Spleen (tissue), 11 donors: Measurements from ENCODE around the gene NFATC1. TPM values are rescaled to one million over a fixed set of nuclear protein-coding genes. Genes with fewer than 3 reads are reported as not detected.

Experiments used
- DNase-seq: peaks from one replicate; pipeline ENCODE4 v3.0.0-alpha.2; 2020
- H3K27ac ChIP-seq, 8 donors: fragments of 200-600 bp; sonication (generic) in 7 of 8; 1 replicate in 4 of 8; 2 replicates in 4 of 8; pipeline versions ENCODE4 v1.5.0 to v1.8.0; 2016 to 2021; ENCODE audit warnings: inconsistent platforms in 4 of 8, mild to moderate bottlenecking in 4 of 8, moderate library complexity in 1 of 8
- H3K27me3 ChIP-seq, 7 donors: fragments of 200-600 bp; sonication (generic) in 6 of 7; replicated peaks in 1 of 7; 1 replicate in 4 of 7; 2 replicates in 3 of 7; pipeline versions ENCODE4 v1.5.0 to v1.8.0; 2016 to 2021; ENCODE audit warnings: inconsistent platforms in 3 of 7, mild to moderate bottlenecking in 1 of 7
- H3K36me3 ChIP-seq, 6 donors: fragments of 200-600 bp; sonication (generic) in 5 of 6; 1 replicate in 4 of 6; 2 replicates in 2 of 6; pipeline versions ENCODE4 v1.5.0 to v1.8.0; 2016 to 2021; ENCODE audit warnings: inconsistent platforms in 2 of 6
- H3K4me1 ChIP-seq, 6 donors: fragments of 200-600 bp; sonication (generic) in 5 of 6; 1 replicate in 3 of 6; 2 replicates in 3 of 6; pipeline versions ENCODE4 v1.5.0 to v1.8.0; 2016 to 2021; ENCODE audit warnings: inconsistent platforms in 3 of 6
- H3K4me3 ChIP-seq, 8 donors: fragments of 200-600 bp; sonication (generic) in 7 of 8; 1 replicate in 4 of 8; 2 replicates in 4 of 8; pipeline versions ENCODE4 v1.5.0 to v1.8.0; 2016 to 2021; ENCODE audit warnings: inconsistent platforms in 4 of 8, mild to moderate bottlenecking in 4 of 8, moderate library complexity in 2 of 8
- H3K9me3 ChIP-seq, 8 donors: fragments of 200-600 bp; sonication (generic) in 7 of 8; 1 replicate in 4 of 8; 2 replicates in 4 of 8; pipeline versions ENCODE4 v1.5.0 to v1.8.0; 2016 to 2021; ENCODE audit warnings: inconsistent platforms in 4 of 8
- POLR2A ChIP-seq, 3 donors: fragments of 450-650 bp; IDR thresholded peaks; one replicate each; pipeline ENCODE4 v1.5.1; 2017; ENCODE audit warnings: antibody characterized with exemption in 3 of 3, mild to moderate bottlenecking in 1 of 3
- POLR2AphosphoS5 ChIP-seq, 3 donors: sonication (generic); formaldehyde crosslinking; IDR thresholded peaks; one replicate each; pipeline ENCODE4 v1.5.1; 2017; ENCODE audit warnings: antibody characterized with exemption in 3 of 3
- WGBS, 5 donors: extraction: QIAGEN DNeasy Blood & Tissue Kit in 3 of 5; methylation state at CpG; one replicate each; pipeline versions ENCODE4 v1.1.5 to v1.1.7; 2013 to 2018; 5-methylcytosine and 5-hydroxymethylcytosine counted together
- intact Hi-C: fragments of 100-400 bp; cut with DNase I; formaldehyde crosslinking; loops from one replicate; pipeline ENCODE4 v1.15.0; 2023; ENCODE audit warnings: low total_unique reads
- polyA plus RNA-seq, 3 donors: library from polyadenylated mRNA; stranded (reverse); fragments of 200-250 nt; gene quantifications; one replicate each; pipeline ENCODE4 v1.2.1, GENCODE V29; 2013
- total RNA-seq, 7 donors: library from RNA; depleted of rRNA in 3 of 7; stranded (reverse); fragments of >200 nt in 3 of 7; fragmentation: NEBNext Ultra II Directional in 4 of 7; extraction: Animal tissue kit (Norgen Biotek cat#: 25700) in 4 of 7; gene quantifications; one replicate each; pipeline versions ENCODE4 v1.1.0 to v1.2.1, GENCODE V29; 2016 to 2021
- TF ChIP-seq, protein P1 (sequence below), 11 experiments: fragments of 200-600 bp in 7 of 11; fragments of 450-650 bp in 4 of 11; sonication (generic) in 4 of 11; IDR thresholded peaks in 8 of 11; conservative IDR thresholded peaks in 3 of 11; 1 replicate in 7 of 11; 2 replicates in 4 of 11; pipeline versions ENCODE4 v1.4.0 to v1.8.0; 2016 to 2021; ENCODE audit warnings: antibody characterized with exemption in 11 of 11, inconsistent platforms in 4 of 11, mild to moderate bottlenecking in 1 of 11
- donor health status: healthy with polysubstance abuse.
- donor health status: DM: no; HTN: no; CAD: no; lungs with moderate emphysema.
- donor health status: DM: no; HTN: no; CAD: no.
- donor health status: Bipolar disorder and iron deficiency.
- donor health status: healthy.
- donor health status: DM: no; HTN: no; CAD: no.
- donor health status: DM: yes; HTN: yes; CAD: no.

NFATC1 gene
- total and polyA plus RNA-seq, 10 donors: 20.7 to 64.9 (median 47.4) TPM

DNA sequence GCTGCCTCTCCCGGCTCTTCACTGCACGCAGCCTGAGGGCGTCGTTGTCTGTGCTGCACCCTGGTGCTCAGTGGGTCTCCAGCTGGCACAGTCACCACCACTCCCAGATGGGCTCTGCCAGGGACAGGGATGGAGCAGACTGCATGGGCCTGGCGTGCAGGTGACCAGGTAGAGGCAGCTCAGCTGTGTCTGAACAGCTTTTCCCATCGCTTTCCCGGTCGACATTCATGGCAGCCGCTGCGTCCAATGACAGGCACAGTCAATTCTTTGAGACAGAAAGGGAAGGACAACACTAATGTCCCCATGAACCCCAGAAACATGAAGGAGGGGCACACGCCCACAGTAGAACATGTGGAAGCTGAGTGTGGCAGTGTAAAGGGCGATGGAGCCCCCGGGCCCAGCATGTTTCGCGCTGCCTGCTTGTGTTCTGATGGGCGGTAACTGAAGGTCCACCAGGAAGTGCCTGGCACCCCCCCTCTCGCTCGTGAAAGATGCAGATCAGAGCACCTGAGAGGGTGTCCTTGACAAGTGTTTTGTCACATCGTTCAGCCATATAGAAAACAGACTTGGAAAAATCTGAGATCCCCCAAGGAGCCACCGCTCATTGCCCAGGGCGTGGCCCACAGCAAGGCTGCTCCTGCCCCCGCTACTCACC is 122.4 kb downstream of the NFATC1 start:
- intact Hi-C loops: no loop called here
- peaks cover 15 to 62% (median 38%) of the 10 kb centered on the region in 6 donors for H3K4me1 ChIP-seq
- TF ChIP-seq POLR2A (IDR thresholded peaks at IDR 0.05) (no peak), POLR2AphosphoS5 (IDR thresholded peaks at IDR 0.05) (no peak)
- TF ChIP-seq, protein P1, sequence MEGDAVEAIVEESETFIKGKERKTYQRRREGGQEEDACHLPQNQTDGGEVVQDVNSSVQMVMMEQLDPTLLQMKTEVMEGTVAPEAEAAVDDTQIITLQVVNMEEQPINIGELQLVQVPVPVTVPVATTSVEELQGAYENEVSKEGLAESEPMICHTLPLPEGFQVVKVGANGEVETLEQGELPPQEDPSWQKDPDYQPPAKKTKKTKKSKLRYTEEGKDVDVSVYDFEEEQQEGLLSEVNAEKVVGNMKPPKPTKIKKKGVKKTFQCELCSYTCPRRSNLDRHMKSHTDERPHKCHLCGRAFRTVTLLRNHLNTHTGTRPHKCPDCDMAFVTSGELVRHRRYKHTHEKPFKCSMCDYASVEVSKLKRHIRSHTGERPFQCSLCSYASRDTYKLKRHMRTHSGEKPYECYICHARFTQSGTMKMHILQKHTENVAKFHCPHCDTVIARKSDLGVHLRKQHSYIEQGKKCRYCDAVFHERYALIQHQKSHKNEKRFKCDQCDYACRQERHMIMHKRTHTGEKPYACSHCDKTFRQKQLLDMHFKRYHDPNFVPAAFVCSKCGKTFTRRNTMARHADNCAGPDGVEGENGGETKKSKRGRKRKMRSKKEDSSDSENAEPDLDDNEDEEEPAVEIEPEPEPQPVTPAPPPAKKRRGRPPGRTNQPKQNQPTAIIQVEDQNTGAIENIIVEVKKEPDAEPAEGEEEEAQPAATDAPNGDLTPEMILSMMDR (IDR thresholded peaks at IDR 0.05 in 8 of 11, conservative IDR thresholded peaks at IDR 0.05 in 3 of 11): no peak
- no peak overlapping the region for H3K4me3 ChIP-seq
- peaks cover 0 to 17% (median 2%) of the 10 kb centered on the region in 6 donors for H3K36me3 ChIP-seq
- no peaks in the 10 kb centered on the region for H3K9me3 ChIP-seq
- no peaks in the 10 kb centered on the region for H3K27me3 ChIP-seq
- 91 to 97% (median 93%) methylated on average over 21 to 22 of the region's 22 CpGs for WGBS, 5 donors
- H3K27ac ChIP-seq: peak overlapping the region in 4 of 8 donors; percentile 25 to 71 (median 54)
- DNase-seq: peak; percentile 74

DNA sequence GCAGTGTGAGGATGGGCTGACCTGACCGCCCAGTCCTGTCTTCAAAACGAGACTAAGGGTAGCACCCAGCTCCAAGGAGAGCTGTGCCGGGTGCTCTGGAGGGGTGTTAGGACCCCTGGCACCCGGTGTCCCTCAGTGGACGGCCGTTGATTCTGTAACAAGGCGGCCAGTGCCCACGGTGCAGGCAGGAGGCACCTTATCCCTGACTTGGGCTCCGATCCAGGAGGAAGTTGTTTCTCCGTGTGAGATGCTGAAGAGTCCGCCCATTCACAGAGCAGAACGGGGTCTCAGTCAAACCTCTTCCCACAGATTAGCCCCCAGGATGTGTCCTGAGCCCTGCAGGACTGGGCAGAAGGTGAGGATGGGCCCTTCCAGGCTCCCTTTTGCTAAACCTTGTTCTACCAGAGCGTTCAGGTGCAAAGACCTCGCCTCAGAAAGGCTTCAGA is 123.0 kb downstream of the NFATC1 start:
- peak; percentile 63 for DNase-seq
- Histone ChIP-seq H3K27ac (peak overlapping the region in 3 of 8 donors; percentile 49 to 71 (median 59)), H3K4me3 (no peak overlapping the region), H3K36me3 (peaks cover 0 to 11% (median 0%) of the 10 kb centered on the region in 6 donors), H3K27me3 (no peaks in the 10 kb centered on the region), H3K4me1 (peaks cover 16 to 67% (median 44%) of the 10 kb centered on the region in 6 donors), H3K9me3 (no peaks in the 10 kb centered on the region)
- WGBS, 5 donors: 86 to 96% (median 88%) methylated on average over 3 to 14 of the region's 14 CpGs
- TF ChIP-seq POLR2A (IDR thresholded peaks at IDR 0.05) (no peak), POLR2AphosphoS5 (IDR thresholded peaks at IDR 0.05) (no peak)
- TF ChIP-seq, protein P1 (IDR thresholded peaks at IDR 0.05 in 8 of 11, conservative IDR thresholded peaks at IDR 0.05 in 3 of 11): no peak
- intact Hi-C loops: no loop called here

DNA sequence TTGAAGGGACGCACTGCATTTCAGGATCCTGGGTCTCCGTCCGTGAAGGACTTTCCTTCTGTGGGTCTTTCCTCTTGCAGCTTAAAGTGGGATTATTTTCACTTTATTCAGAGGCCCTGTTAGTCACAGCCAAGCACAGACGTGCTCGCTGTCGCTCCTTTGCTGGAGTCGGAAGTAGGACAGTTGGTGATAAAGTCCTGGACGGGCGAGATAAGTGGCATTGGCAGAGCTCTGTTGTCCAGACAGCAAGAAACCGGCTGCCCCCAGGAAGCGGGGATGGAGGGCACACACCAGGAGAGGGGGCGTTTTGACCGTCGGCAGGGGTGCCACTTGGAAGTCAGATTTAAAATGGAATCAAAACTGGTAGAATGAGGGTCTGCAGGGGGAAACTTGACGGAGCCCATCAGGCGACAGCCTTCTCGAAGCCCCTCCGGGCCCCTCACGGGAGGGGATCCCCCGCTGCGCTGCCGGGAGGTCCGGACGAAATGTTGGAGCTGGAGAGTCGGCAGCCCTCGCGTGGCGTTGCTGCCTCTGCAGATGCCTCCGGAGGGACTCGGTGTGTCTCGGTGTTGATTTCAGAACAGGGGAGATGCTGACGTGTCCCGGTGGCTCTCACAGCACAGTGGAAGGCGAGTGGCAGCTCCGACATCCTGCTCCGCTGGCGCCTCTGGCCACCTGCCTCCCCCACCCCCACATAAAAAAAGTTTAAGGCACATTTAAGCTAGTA is 124.2 kb downstream of the NFATC1 start:
- H3K27ac ChIP-seq: peak overlapping the region in 4 of 8 donors; percentile 22 to 46 (median 37)
- intact Hi-C loops: no loop called here
- peak; percentile 80 for DNase-seq
- H3K36me3 ChIP-seq: peaks cover 0 to 7% (median 0%) of the 10 kb centered on the region in 6 donors
- H3K27me3 ChIP-seq: no peaks in the 10 kb centered on the region
- H3K4me1 ChIP-seq: peaks cover 16 to 79% (median 55%) of the 10 kb centered on the region in 6 donors
- peak overlapping the region in 1 of 8 donors; percentile 46 for H3K4me3 ChIP-seq
- 48 to 59% (median 54%) methylated on average over 25 to 37 of the region's 37 CpGs for WGBS, 5 donors
- TF ChIP-seq POLR2AphosphoS5 (IDR thresholded peaks at IDR 0.05) (peak; percentile 68 to 72 (median 72)), POLR2A (IDR thresholded peaks at IDR 0.05) (no peak)
- TF ChIP-seq, protein P1 (IDR thresholded peaks at IDR 0.05 in 8 of 11, conservative IDR thresholded peaks at IDR 0.05 in 3 of 11): no peak
- no peaks in the 10 kb centered on the region for H3K9me3 ChIP-seq
